ENCODE measurements around the gene RELL1.

Gene RELL1

GRCh38 chr4:37601531-37601930 lies 84.6 kb downstream of the RELL1 start:
- DNase-seq: no peak

DNA sequence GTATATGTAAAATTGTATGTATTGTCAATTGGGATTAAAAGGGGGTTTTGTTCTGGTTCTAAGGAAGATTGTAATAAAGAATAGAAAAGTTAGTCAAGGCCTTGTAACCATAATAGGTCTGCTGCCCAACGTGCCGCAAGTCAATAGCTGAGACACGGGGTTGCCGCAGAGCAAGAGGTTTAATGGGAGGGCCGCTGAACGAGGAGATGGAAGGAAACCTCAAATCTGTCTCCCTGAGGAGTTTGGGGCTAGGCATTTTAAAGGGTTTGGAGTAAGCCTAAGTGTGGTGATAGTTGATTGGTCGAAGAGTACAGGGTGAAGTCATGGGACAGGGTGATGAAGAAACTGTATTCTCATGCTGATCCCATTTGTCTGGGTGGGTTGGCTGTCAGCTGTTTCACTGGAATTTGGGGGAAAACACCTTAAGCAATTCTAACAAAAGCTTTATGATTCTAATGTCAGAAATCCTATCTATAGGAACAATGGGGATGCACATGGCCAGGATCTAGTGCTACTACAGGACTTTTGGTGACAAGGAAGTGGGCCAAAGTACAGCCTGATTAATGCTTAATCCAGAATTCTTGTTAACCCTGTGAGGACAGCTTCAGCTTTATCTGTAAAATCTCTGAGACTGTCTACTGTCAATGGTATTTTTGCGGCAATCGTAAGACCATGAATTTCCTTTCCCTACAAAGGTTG lies 86.9 kb downstream of the RELL1 start:
- DNase-seq: no peak

DNA sequence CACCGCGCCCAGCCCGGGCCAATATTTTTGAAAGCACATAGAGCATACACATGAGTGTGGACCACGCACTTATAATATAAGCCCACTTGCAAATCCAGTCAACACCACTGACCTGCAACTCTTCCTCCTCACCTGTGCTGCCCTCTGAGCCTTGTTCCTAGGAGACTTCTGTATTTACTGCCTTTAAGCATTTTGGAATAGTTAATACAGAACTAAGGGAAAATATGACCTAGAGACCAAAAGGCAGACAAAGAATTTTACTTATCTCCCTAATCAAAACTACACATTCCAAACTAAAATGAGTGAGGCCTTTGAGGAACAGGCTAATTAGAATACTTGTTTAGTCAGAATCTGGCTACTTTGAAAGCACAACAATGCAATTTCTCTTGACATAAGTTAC lies 89.1 kb downstream of the RELL1 start:
- no peak for DNase-seq

GRCh38 chr4:37595875-37596680 lies 90.1 kb downstream of the RELL1 start:
- no peak for DNase-seq

DNA sequence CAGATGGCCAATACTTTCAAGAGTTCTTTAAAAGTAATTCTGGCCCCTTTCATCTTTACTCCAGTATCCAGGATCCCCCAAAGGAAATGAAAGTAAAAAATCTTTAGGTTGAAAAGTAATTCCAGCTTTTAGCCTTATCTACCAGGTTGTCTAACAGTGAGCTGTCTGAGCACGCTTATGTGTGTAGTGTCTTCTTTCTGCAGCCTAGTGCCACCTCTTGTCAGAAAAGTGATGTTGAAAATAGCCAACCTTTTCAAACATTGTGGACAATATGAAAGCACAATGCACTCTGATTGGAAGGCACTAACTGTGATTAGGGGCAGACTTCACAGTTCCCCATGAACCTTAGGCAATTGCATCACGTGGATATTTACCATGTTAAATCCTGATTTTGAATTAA lies 92.1 kb downstream of the RELL1 start:
- DNase-seq: no peak

- no peak for DNase-seq
These were observed 94.8 kb downstream of the RELL1 start for GRCh38 chr4:37591349-37591748.

DNA sequence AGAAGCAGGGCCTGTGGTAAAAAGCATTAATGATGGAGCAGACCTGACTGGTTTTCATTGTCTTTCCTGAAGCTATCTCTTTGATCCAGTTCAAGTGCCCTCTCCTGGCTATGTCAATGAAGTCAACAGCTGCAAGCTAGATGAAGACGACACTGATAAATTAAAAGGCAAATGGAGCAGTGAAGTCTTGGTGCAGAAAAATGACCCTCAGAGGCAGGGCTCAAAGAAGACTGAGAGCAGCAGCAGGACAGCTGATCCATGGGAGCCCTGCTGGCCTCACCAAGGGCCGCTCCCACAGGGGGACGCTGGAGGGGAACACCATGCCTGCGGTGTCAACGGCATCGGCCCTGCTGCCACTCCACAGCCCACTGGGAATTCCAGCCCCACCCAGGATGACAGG lies 96.2 kb downstream of the RELL1 start:
- DNase-seq: no peak

DNA sequence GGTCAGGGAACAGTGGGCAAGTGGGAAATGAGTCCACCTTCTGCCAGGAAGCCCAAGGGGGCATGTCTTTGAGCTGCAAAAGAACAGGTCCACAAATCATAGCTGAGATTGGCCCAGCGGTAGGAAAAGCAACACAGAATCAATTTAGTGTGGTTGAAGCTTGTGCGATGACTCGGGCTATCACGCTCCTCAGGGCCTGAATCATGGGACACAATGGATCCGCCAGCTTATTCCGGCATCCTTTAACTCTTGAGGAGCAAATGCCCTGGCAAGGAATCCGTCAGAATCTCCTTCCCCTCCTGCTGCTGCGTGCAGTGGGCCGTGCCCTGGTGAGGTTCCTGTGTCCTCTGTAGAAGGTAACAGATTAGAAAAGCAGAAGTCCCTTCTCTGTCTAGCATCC lies 98.0 kb downstream of the RELL1 start:
- no peak for DNase-seq

DNA sequence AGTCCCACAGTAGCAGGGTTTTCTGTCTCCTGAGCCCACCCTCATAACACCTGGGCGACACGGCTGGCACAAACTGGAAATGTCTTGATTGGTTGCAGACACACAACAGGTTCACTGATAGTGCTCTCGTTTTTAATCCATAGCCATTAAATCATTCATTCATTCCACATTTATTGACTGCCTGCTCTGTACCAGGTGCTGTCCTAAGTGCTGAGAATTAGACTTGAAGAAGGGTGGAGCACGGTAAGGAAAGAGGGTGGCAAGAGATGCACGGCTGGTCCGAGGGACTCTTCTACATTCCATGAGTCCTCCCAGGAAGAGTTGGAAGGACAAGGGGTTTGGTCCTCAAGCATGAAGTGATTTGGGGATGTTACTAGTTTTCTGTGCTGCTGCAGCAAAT lies 100.0 kb downstream of the RELL1 start:
- no peak for DNase-seq

GRCh38 chr4:37584493-37585060 lies 101.6 kb downstream of the RELL1 start:
- no peak for DNase-seq

GRCh38 chr4:37584071-37584470 lies 102.1 kb downstream of the RELL1 start:
- no peak for DNase-seq

- DNase-seq: no peak
These were observed 112.6 kb downstream of the RELL1 start for GRCh38 chr4:37573566-37573965.

DNA sequence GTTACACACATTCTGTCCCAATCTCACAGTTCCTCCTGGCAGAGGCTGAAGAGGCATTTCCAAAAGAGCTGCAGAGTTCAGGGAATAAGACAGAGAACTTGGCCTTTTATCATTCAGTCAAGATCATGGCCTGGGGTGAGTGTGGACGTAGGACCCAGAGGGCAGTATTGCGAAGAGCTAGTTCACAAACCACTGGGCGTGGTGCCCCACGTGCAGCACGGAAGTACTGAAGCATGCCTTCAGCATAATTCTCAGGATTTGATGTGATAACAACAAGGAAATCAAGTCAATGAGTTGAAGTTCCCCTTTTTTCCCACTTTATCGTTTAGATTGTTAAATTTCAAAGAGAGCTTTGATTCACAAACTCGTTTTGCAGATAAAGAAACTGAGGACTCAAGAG lies 117.7 kb downstream of the RELL1 start:
- no peak for DNase-seq

- no peak for DNase-seq
These were observed 118.3 kb downstream of the RELL1 start for GRCh38 chr4:37567836-37568235.

- no peak for DNase-seq
These were observed 123.6 kb downstream of the RELL1 start for GRCh38 chr4:37562592-37562991.

DNA sequence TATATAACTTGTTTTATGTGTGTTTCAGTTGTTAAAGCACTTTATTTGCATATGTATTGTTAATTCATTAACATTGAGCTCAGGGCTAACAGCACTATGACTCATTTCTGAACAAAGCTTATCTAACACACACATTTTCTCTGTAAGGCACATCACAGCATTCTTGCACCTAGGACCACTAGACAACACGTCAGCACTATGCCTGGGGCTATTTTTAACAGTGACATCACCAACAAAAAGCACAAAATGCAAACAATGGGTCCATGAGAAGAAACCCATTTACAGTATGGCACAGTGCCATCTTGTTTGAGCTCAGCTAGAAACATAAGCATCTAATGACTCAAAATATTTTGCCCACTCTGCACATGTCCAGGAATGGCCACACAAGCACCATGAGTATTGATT lies 124.4 kb downstream of the RELL1 start:
- DNase-seq: no peak

DNA sequence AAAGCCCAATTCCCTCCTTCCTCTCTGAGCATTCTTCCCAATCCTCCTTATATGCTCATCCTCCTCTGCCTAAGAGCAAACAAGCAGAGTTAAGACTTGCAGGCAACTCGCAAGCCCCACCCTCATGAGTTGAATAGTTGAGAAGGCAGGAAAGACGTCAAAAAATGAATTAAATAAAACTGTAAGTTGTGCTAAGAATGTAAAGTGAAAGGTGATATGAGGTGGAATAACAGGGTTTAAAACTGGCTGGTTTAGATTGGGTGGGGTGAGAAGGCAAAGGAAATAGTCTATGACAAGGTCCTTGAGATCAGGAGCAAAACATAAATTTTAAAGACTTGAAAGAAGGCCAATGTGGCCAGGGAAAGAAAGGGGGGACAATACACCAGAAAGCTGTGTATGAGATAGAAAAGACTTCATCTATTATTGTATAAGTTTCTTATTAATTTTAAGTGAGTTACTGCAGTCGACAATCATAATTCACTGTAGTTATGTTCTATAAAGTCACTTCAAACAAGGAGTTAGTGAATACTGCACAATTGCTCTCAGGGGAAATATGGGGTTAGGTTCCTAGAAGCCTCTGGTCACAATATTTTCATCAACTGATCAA lies 124.9 kb downstream of the RELL1 start:
- no peak for DNase-seq

Data from hypothalamus (tissue), 51 donors.